Umbilical cord (tissue), 2 donors: ENCODE measurements around the gene BMP7. TPM values are rescaled to one million over a fixed set of nuclear protein-coding genes. Genes with fewer than 3 reads are reported as not detected.
A peak's percentile ranks its signal among the peaks of the same experiment; 100 is the strongest.

Experiments used
- DNase-seq: peaks from one replicate; pipeline ENCODE4 v3.0.0-alpha.2; 2015; ENCODE audit warnings: low spot score
- total RNA-seq: library from RNA; depleted of rRNA; stranded (reverse); fragments of >200 nt; gene quantifications from one replicate; pipeline ENCODE4 v1.2.3, GENCODE V29; 2014; ENCODE audit warnings: low replicate concordance; ENCODE audit not compliant: insufficient read depth

Gene BMP7
- 17.1 TPM for total RNA-seq

- DNase-seq = no peak
Measured at GRCh38 chr20:57266291-57267157, at the start of gene BMP7. TSS of gene BMP7 (minus strand) at chr20:57266641. CDS start at chr20:57266122, 519 bp downstream.

GRCh38 chr20:57315976-57316480 lies 49.6 kb upstream of the BMP7 start:
- no peak for DNase-seq

- DNase-seq = no peak
Measured at GRCh38 chr20:57315083-57315975, 48.9 kb upstream of the BMP7 start.

DNA sequence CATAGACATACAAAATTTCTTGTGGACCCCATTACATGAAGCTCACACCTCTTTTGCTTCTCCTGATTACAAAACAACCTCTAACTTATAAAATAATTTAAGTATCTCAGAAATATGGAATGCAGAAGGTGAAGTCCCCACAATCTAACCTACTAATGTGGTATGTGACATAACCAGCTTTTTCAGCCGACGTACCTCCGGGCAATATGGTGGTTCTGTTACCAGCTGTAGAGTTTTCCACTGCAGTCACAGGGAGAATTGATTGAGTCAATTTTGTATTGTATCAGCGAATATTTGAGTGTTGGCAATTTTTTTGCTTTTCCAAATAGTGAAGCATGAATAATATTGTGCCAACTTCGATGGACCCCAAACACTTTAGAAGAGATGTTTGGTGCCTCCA lies 47.5 kb upstream of the BMP7 start:
- DNase-seq = no peak

- DNase-seq = no peak
Measured at GRCh38 chr20:57313230-57313629, 46.8 kb upstream of the BMP7 start.

DNA sequence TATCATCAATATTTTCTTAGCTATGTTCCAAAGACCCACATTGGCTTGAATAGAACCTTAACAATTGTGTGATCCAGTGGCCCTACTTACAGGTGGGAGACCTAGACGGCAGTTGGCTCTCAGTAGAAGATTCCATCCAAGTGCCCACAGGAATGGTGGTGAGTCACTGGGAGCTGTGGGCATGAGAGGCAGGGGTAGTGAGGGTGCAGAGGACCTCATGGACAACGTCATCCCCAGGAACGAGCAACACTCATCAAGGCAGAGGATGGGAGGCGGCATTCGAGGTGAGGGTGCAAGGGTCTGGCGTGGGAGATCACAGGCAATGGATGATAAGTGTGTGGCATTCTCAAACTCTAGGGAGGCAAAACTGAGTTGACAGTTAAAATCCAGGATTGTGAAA lies 45.7 kb upstream of the BMP7 start:
- DNase-seq = no peak

DNA sequence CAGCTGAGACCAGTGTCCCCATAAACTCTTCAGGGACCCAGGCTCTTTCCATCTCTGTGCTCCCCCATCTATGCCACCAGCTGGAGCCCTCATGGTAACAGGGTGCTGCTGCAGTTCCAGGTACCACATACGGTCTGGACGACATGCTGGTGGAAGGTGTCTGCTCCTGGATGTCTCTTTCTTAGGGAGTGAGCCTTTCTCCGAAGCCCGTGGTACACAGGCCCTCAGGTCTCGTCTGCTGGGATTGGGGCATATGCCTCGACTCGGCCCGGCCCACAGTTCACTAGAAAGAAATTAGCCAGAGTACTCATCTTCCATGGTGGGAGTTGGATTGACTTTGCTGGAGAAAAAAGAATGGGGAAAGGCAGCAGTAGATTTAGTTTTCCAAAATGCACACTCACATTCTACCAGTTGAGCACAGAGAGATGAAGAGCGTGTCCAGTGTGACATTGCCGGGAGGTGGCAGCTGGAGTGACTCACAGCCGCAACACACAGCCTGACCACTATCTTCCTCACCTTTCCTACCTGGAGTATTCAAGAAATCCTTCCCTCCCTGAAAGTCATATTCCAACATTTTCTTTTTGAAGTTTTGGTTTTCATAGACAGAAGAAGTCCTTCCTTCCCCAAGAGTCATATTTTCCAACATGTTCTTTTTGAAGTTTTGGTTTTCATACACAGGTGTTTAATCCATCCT lies 44.5 kb upstream of the BMP7 start:
- DNase-seq = no peak

- no peak for DNase-seq
Measured at GRCh38 chr20:57309544-57310115, 43.2 kb upstream of the BMP7 start.

GRCh38 chr20:57308451-57309271 lies 42.2 kb upstream of the BMP7 start:
- DNase-seq = no peak

GRCh38 chr20:57306747-57307146 lies 40.3 kb upstream of the BMP7 start:
- peak; percentile 23 for DNase-seq

- no peak for DNase-seq
Measured at GRCh38 chr20:57301026-57301425, 34.6 kb upstream of the BMP7 start.

- DNase-seq = no peak
Measured at GRCh38 chr20:57298457-57298856, 32.0 kb upstream of the BMP7 start.

DNA sequence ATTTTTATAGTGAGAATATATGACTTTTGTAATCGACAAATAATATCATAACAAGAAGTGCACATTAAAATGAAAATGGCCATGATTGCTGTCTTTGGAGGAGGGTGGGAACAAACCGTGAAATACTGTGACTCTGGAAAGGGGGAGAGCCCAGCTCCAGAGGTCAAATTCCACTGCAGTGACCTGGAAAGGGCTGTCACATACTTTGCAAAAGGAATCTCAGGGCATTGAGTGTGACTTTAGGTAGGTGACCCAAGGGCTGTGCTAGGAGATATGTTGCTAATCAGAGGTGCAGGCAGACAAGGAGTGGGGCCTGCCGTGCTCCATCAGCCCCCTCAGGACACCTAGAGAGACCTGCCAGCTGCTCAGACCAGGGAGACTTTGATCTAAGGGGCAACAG lies 28.1 kb upstream of the BMP7 start:
- DNase-seq = no peak

DNA sequence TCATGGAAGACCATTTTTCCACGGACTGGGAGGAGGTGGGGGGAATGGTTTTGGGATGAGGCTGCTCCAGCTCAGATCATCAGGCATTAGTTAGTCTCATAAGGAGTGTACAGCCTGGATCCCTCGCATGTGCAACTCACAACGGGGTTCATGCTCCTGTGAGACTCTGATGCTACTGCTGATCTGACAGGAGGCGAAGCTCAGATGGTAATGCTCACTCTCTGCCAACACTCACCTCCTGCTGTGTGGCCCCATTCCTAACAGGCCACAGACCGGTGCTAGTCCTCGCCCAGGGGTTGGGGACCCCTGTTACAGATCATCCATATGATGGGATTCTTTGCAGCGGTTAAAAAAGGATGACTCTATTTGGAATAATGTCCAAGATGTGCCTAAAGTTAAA lies 27.6 kb upstream of the BMP7 start:
- no peak for DNase-seq

- DNase-seq = no peak
Measured at GRCh38 chr20:57292611-57293010, 26.2 kb upstream of the BMP7 start.

GRCh38 chr20:57291694-57292093 lies 25.3 kb upstream of the BMP7 start:
- no peak for DNase-seq

DNA sequence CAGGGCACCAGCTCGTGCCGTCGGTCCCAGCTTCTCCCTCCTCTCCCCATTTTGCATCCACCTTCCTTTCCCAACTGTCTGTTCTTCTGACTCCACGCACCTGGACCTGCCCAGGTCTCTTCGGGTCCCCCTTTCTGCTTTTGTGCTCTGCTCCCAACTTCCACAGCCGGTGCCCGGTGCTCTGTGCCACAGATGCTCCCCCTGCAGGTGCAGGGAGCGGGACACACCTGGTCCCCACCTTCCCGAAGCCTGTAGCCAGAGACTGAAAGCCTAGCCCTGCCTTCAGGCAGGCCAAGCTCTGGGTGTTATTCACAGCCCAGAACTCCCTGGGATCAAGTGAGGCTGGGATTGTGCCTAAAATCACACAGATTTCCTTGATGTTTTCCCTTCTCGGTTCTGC lies 24.6 kb upstream of the BMP7 start:
- DNase-seq = no peak

GRCh38 chr20:57290178-57290484 lies 23.7 kb upstream of the BMP7 start:
- no peak for DNase-seq

- DNase-seq = no peak
Measured at GRCh38 chr20:57289391-57290177, 23.1 kb upstream of the BMP7 start.
